Neural cell (in vitro differentiated cells): ENCODE results near the gene TOGARAM1. TPM values are rescaled to one million over a fixed set of nuclear protein-coding genes. Genes with fewer than 3 reads are reported as not detected.

ENCODE experiments used
- H2AFZ ChIP-seq: fragments of 200-600, 300-800 bp; sonication (generic), shearing (Covaris generic); 2 replicates; pipeline ENCODE4 v1.6.0; 2014; ENCODE audit warnings: low read depth, mild to moderate bottlenecking, antibody characterized with exemption, low read length, moderate library complexity
- H3F3A ChIP-seq: fragments of 200-600 bp; shearing (Covaris generic); 2 replicates; pipeline ENCODE4 v1.6.1; 2016; ENCODE audit warnings: mild to moderate bottlenecking, moderate library complexity, mixed read lengths, antibody characterized with exemption, low read length; ENCODE audit not compliant: insufficient read depth, poor library complexity, severe bottlenecking
- H3K27ac ChIP-seq: fragments of 200-600, 300-800 bp; sonication (generic), shearing (Covaris generic); 2 replicates; pipeline ENCODE4 v1.5.1; 2014; ENCODE audit warnings: mild to moderate bottlenecking, low read length, moderate library complexity
- H3K27me3 ChIP-seq: fragments of 300-800, 200-600 bp; sonication (generic), shearing (Covaris generic); 2 replicates; pipeline ENCODE4 v1.6.0; 2014; ENCODE audit warnings: mild to moderate bottlenecking, low read depth, low read length, moderate library complexity; ENCODE audit not compliant: insufficient read depth
- H3K36me3 ChIP-seq: fragments of 300-800, 200-600 bp; sonication (generic), shearing (Covaris generic); 2 replicates; pipeline ENCODE4 v1.5.1; 2014; ENCODE audit warnings: mild to moderate bottlenecking, antibody characterized with exemption, low read length, moderate library complexity; ENCODE audit not compliant: insufficient read depth
- H3K4me2 ChIP-seq: fragments of 300-800, 200-600 bp; sonication (generic), shearing (Covaris generic); 2 replicates; pipeline ENCODE4 v1.6.0; 2014; ENCODE audit warnings: mild to moderate bottlenecking, low read length
- H3K4me3 ChIP-seq: fragments of 300-800, 200-600 bp; sonication (generic), shearing (Covaris generic); 2 replicates; pipeline ENCODE4 v1.5.1; 2014; ENCODE audit warnings: mild to moderate bottlenecking, low read length, moderate library complexity
- H3K79me2 ChIP-seq: fragments of 200-600 bp; shearing (Covaris generic); replicated peaks from 2 replicates; pipeline ENCODE4 v1.6.0; 2014; ENCODE audit warnings: mild to moderate bottlenecking, low read length, moderate library complexity; ENCODE audit not compliant: insufficient read depth
- H3K9ac ChIP-seq: fragments of 300-800, 200-600 bp; sonication (generic), shearing (Covaris generic); 2 replicates; pipeline ENCODE4 v1.6.1; 2016; ENCODE audit warnings: mild to moderate bottlenecking, low read length, mixed read lengths
- H3K9me2 ChIP-seq: fragments of 200-600 bp; shearing (Covaris generic); 2 replicates; pipeline ENCODE4 v1.6.1; 2016; ENCODE audit warnings: mild to moderate bottlenecking, low read length, mixed read lengths; ENCODE audit not compliant: insufficient read depth
- H3K9me3 ChIP-seq: fragments of 200-600, 300-800 bp; sonication (generic), shearing (Covaris generic); 2 replicates; pipeline ENCODE4 v1.6.1; 2016; ENCODE audit warnings: mild to moderate bottlenecking, mixed run types, low read length, moderate library complexity, mixed read lengths
- H4K20me1 ChIP-seq: fragments of 200-600 bp; shearing (Covaris generic); 2 replicates; pipeline ENCODE4 v1.6.1; 2016; ENCODE audit warnings: mild to moderate bottlenecking, mixed run types; ENCODE audit not compliant: insufficient read depth
- EP300 ChIP-seq: fragments of 450-650 bp; conservative IDR thresholded peaks from 2 replicates; pipeline ENCODE4 v1.6.1; 2014; ENCODE audit warnings: antibody characterized with exemption, mild to moderate bottlenecking, moderate library complexity; ENCODE audit not compliant: poor library complexity, severe bottlenecking
- EZH2 ChIP-seq: fragments of 200-600, 300-800 bp; shearing (Covaris generic), sonication (generic); IDR thresholded peaks from 2 replicates; pipeline ENCODE4 v1.6.1; 2014; ENCODE audit warnings: antibody characterized with exemption, low read length, borderline replicate concordance, mild to moderate bottlenecking; ENCODE audit not compliant: insufficient read depth, poor library complexity, severe bottlenecking
- MXI1 ChIP-seq: fragments of 450-650 bp; conservative IDR thresholded peaks from 2 replicates; pipeline ENCODE4 v1.6.1; 2014; ENCODE audit warnings: antibody characterized with exemption, mild to moderate bottlenecking; ENCODE audit not compliant: poor library complexity, severe bottlenecking
- POLR2AphosphoS5 ChIP-seq: IDR thresholded peaks from 2 replicates; pipeline ENCODE4 v1.6.1; 2012
- RAD21 ChIP-seq: fragments of 450-650 bp; conservative IDR thresholded peaks from 2 replicates; pipeline ENCODE4 v1.6.1; 2014; ENCODE audit warnings: antibody characterized with exemption, mild to moderate bottlenecking, moderate library complexity
- SMC3 ChIP-seq: fragments of 450-650 bp; conservative IDR thresholded peaks from 2 replicates; pipeline ENCODE4 v1.6.1; 2014; ENCODE audit warnings: antibody characterized with exemption, mild to moderate bottlenecking, moderate library complexity; ENCODE audit not compliant: poor library complexity
- TAF1 ChIP-seq: IDR thresholded peaks from 2 replicates; pipeline ENCODE4 v1.6.1; 2012; ENCODE audit warnings: low read depth
- polyA plus RNA-seq: library from polyadenylated mRNA; depleted of rRNA; stranded (reverse); fragments of >200 nt; gene quantifications from 2 replicates; pipeline ENCODE4 v1.2.3, GENCODE V29; 2014
- small RNA-seq, 3 experiments: library from RNA; depleted of rRNA; stranded (forward); fragments of <200 nt; gene quantifications; one replicate each; pipeline ENCODE3, GENCODE V24; 2012
- TF ChIP-seq, protein P1 (sequence below): IDR thresholded peaks from 2 replicates; pipeline ENCODE4 v1.6.1; 2012; ENCODE audit warnings: borderline replicate concordance
- TF ChIP-seq, protein P2 (sequence below): fragments of 450-650 bp; IDR thresholded peaks from 2 replicates; pipeline ENCODE4 v1.5.1; 2014; ENCODE audit warnings: antibody characterized with exemption, mild to moderate bottlenecking, moderate library complexity; ENCODE audit not compliant: poor library complexity, severe bottlenecking

Gene TOGARAM1
- polyA plus RNA-seq, 1 donor from 2014 or later, result 23.8 TPM

DNA sequence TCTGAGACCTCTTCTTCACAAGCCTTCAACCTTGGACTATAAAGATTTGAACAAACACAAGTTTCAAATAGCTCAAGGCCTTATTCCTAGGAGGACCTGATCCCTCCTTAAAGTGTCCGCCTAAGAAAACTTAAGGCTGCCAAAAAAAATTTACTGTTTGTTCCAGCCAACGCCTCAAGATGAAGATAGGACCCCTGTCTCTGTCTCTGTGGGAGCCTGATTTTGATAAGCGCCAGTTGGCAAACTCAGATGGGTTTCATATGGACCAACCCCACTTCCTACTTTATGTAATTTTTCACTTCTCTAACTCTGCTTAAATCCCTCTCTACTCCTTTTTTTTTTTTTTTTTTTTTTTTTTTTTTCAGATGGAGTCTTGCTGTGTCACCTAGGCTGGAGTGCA is 161.3 kb downstream of the TOGARAM1 start:
- no peak overlapping the region for H3K9ac ChIP-seq
- H2AFZ ChIP-seq, result no peak overlapping the region
- H3K9me2 ChIP-seq, result no peaks in the 10 kb centered on the region
- H3K4me2 ChIP-seq, result no peak overlapping the region
- no peak overlapping the region for H3K27ac ChIP-seq
- H4K20me1 ChIP-seq, result no peaks in the 10 kb centered on the region
- no peaks in the 10 kb centered on the region for H3K36me3 ChIP-seq
- H3K79me2 ChIP-seq, result no peaks in the 10 kb centered on the region
- H3K27me3 ChIP-seq, result no peaks in the 10 kb centered on the region
- H3K4me3 ChIP-seq, result no peak overlapping the region
- TF ChIP-seq, protein P1, sequence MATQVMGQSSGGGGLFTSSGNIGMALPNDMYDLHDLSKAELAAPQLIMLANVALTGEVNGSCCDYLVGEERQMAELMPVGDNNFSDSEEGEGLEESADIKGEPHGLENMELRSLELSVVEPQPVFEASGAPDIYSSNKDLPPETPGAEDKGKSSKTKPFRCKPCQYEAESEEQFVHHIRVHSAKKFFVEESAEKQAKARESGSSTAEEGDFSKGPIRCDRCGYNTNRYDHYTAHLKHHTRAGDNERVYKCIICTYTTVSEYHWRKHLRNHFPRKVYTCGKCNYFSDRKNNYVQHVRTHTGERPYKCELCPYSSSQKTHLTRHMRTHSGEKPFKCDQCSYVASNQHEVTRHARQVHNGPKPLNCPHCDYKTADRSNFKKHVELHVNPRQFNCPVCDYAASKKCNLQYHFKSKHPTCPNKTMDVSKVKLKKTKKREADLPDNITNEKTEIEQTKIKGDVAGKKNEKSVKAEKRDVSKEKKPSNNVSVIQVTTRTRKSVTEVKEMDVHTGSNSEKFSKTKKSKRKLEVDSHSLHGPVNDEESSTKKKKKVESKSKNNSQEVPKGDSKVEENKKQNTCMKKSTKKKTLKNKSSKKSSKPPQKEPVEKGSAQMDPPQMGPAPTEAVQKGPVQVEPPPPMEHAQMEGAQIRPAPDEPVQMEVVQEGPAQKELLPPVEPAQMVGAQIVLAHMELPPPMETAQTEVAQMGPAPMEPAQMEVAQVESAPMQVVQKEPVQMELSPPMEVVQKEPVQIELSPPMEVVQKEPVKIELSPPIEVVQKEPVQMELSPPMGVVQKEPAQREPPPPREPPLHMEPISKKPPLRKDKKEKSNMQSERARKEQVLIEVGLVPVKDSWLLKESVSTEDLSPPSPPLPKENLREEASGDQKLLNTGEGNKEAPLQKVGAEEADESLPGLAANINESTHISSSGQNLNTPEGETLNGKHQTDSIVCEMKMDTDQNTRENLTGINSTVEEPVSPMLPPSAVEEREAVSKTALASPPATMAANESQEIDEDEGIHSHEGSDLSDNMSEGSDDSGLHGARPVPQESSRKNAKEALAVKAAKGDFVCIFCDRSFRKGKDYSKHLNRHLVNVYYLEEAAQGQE, result no peak
- TF ChIP-seq TAF1, result no peak
- TF ChIP-seq POLR2AphosphoS5, result no peak
- no peak for TF ChIP-seq MXI1
- TF ChIP-seq, protein P2, sequence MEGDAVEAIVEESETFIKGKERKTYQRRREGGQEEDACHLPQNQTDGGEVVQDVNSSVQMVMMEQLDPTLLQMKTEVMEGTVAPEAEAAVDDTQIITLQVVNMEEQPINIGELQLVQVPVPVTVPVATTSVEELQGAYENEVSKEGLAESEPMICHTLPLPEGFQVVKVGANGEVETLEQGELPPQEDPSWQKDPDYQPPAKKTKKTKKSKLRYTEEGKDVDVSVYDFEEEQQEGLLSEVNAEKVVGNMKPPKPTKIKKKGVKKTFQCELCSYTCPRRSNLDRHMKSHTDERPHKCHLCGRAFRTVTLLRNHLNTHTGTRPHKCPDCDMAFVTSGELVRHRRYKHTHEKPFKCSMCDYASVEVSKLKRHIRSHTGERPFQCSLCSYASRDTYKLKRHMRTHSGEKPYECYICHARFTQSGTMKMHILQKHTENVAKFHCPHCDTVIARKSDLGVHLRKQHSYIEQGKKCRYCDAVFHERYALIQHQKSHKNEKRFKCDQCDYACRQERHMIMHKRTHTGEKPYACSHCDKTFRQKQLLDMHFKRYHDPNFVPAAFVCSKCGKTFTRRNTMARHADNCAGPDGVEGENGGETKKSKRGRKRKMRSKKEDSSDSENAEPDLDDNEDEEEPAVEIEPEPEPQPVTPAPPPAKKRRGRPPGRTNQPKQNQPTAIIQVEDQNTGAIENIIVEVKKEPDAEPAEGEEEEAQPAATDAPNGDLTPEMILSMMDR, result no peak
- TF ChIP-seq SMC3, result no peak
- no peak for TF ChIP-seq EP300
- no peak for TF ChIP-seq EZH2
- TF ChIP-seq RAD21, result no peak
- H3K9me3 ChIP-seq, result no peaks in the 10 kb centered on the region
- H3F3A ChIP-seq, result no peaks in the 10 kb centered on the region

Small RNAs within 50 kb of the gene (small RNA-seq; reads per million reads assigned to genes)
- 0 reads per million in 3 experiments for gene RF00151
- gene SNORD127, result 7,590 to 15,145 (median 12,468) reads per million in 3 experiments

Other genes starting within 250 kb of the TOGARAM1 start
- gene KLHL28, start 243 bp upstream of the TOGARAM1 start, polyA plus RNA-seq, result 16.1 and 17.4 TPM in 2 replicates
- 137 and 138 TPM in 2 replicates for gene PRPF39, start 121.9 kb downstream of the TOGARAM1 start, polyA plus RNA-seq
- 157 and 189 TPM in 2 replicates for gene FKBP3, start 172.3 kb downstream of the TOGARAM1 start, polyA plus RNA-seq
- gene FANCM, start 173.7 kb downstream of the TOGARAM1 start, polyA plus RNA-seq, result 5.0 and 7.1 TPM in 2 replicates